Mesothelial cell of epicardium (in vitro differentiated cells): ENCODE measurements around the gene TTC7B. TPM values are rescaled to one million over a fixed set of nuclear protein-coding genes. Genes with fewer than 3 reads are reported as not detected.
A peak's percentile ranks its signal among the peaks of the same experiment; 100 is the strongest.

ENCODE experiments used
- DNase-seq, 2 experiments: peaks; one replicate each; pipeline ENCODE4 v3.0.0; 2021; ENCODE audit warnings: low spot score in 2 of 2; ENCODE audit not compliant: unreplicated experiment in 2 of 2
- H3K27ac Mint-ChIP-seq: 2 replicates; pipeline ENCODE4 v1.8.0; 2021; ENCODE audit warnings: mixed read lengths
- H3K27me3 Mint-ChIP-seq: 2 replicates; pipeline ENCODE4 v1.8.0; 2021; ENCODE audit warnings: low read depth, mixed read lengths
- H3K36me3 Mint-ChIP-seq: 2 replicates; pipeline ENCODE4 v1.8.0; 2021; ENCODE audit warnings: mixed read lengths
- H3K4me1 Mint-ChIP-seq: 2 replicates; pipeline ENCODE4 v1.8.0; 2021; ENCODE audit warnings: mixed read lengths
- H3K4me3 Mint-ChIP-seq: 2 replicates; pipeline ENCODE4 v1.8.0; 2021; ENCODE audit warnings: mild to moderate bottlenecking, moderate library complexity, mixed read lengths
- H3K9me3 Mint-ChIP-seq: 2 replicates; pipeline ENCODE4 v1.8.0; 2021; ENCODE audit warnings: mixed read lengths
- total RNA-seq: library from RNA; stranded (reverse); gene quantifications from 3 replicates; pipeline ENCODE4 v1.2.1, GENCODE V29; 2021
- TF ChIP-seq, protein P1 (sequence below): fragments of 200-600 bp; sonication (generic); IDR thresholded peaks from one replicate; pipeline ENCODE4 v1.5.0; 2021; ENCODE audit warnings: antibody characterized with exemption; ENCODE audit not compliant: unreplicated experiment

The TTC7B gene
- total RNA-seq, 1 donor from 2014 or later: 56.5 TPM

DNA sequence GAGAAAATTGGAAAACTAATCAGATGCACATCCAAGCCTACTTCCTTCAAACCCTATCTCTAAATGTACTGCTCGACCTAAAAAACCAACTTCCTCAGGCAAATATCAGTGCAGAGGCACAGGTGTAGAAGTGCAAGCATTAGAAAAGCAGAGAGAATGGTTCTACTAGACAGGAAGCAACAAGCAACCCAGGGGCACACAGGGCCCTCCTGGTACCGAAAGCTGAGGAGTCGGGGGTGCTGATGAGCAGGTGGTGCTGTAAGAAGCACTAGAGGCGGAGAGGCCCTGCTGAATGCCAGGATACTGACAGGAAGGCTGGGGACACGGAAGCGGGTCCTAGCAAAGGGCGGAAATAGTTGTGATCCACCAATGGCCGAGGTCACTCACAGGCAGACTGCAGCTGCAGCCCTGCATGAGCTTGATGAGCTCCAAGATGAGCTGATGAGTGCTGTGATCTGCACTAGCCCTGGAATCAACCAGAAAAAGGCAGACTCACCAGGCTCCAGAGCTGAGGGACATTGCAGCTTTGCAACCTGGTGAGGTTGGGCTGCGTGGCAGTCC, 85.9 kb downstream of the TTC7B start:
- Mint-ChIP-seq H3K27me3 (no peaks in the 10 kb centered on the region), H3K9me3 (no peaks in the 10 kb centered on the region), H3K36me3 (peaks cover 6% of the 10 kb centered on the region), H3K27ac (no peak overlapping the region), H3K4me3 (no peak overlapping the region), H3K4me1 (peaks cover 10% of the 10 kb centered on the region)
- TF ChIP-seq, protein P1, sequence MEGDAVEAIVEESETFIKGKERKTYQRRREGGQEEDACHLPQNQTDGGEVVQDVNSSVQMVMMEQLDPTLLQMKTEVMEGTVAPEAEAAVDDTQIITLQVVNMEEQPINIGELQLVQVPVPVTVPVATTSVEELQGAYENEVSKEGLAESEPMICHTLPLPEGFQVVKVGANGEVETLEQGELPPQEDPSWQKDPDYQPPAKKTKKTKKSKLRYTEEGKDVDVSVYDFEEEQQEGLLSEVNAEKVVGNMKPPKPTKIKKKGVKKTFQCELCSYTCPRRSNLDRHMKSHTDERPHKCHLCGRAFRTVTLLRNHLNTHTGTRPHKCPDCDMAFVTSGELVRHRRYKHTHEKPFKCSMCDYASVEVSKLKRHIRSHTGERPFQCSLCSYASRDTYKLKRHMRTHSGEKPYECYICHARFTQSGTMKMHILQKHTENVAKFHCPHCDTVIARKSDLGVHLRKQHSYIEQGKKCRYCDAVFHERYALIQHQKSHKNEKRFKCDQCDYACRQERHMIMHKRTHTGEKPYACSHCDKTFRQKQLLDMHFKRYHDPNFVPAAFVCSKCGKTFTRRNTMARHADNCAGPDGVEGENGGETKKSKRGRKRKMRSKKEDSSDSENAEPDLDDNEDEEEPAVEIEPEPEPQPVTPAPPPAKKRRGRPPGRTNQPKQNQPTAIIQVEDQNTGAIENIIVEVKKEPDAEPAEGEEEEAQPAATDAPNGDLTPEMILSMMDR: no peak
- no peak for DNase-seq

DNA sequence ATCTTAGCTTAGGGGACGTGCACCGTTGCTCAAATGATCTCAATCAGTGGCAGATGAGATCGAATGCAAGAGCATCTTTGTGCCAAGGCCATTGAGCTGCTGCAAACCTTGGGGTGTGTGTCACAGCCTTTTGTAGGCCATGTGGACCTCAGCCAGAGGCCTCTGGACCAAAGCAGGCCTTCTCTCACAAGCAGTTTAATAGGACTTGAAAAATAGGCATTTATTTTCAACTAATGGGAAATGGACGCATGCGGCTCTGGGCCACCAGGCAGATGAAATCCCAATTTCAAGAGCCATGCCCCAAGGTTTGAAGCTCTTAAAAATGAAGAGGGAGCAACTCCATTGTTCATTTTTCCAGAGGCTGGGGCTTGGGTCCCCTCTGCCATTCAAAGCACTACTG, 87.3 kb downstream of the TTC7B start:
- DNase-seq: no peak
- no peak overlapping the region for H3K27ac Mint-ChIP-seq

DNA sequence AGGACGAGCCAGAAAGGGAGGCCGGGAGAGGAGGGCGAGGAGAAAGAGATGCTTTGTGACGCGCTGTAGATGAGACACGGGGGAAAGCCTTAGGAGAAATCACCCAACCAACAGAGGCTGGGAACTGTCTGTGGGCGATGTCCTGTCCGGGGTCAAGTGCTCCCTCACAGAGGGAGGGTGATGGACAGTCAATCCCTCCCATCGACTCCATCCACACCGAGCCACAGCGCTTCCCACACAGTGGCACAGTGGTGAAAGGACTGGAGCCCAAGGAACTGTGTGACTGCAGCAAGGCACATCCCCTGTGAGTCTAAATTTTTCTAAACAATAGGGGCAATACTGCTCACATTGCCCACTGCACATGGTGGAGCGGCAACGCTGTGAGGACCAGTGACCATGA, 89.1 kb downstream of the TTC7B start:
- DNase-seq: no peak

More for the DNA sequence above, 87.3 kb downstream of the TTC7B start:
- peaks cover 10% of the 10 kb centered on the region for H3K4me1 Mint-ChIP-seq
- no peaks in the 10 kb centered on the region for H3K9me3 Mint-ChIP-seq
- H3K27me3 Mint-ChIP-seq: no peaks in the 10 kb centered on the region
- peaks cover 6% of the 10 kb centered on the region for H3K36me3 Mint-ChIP-seq
- no peak overlapping the region for H3K4me3 Mint-ChIP-seq
- TF ChIP-seq, protein P1: no peak

DNA sequence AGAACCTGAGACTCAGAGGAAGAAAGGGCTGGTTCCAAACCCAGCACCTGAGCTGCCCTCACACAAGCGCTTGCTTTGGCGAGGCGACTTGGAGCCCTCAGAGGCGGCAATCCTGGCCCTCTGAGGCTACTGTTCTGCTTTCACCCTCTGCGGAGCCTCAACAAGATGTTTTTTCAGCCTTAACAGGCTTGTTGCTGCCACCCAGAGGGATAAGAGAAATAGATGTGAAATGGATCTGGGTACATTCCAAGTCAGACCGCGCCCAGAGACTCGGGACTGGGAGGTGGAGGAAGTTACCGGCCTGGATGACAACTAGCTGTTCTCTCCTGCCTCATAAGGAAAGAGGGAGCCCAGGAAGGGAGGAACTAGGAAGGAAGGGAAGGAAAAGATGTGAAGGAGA, 89.6 kb downstream of the TTC7B start:
- Mint-ChIP-seq H3K27ac (peak overlapping the region; percentile 23), H3K36me3 (peaks cover 2% of the 10 kb centered on the region), H3K9me3 (no peaks in the 10 kb centered on the region), H3K4me3 (no peak overlapping the region), H3K4me1 (peaks cover 10% of the 10 kb centered on the region), H3K27me3 (no peaks in the 10 kb centered on the region)
- TF ChIP-seq, protein P1: no peak
- no peak for DNase-seq

More for the DNA sequence above, 89.1 kb downstream of the TTC7B start:
- H3K4me1 Mint-ChIP-seq: peaks cover 10% of the 10 kb centered on the region
- H3K4me3 Mint-ChIP-seq: no peak overlapping the region
- H3K9me3 Mint-ChIP-seq: no peaks in the 10 kb centered on the region
- peak overlapping the region; percentile 23 for H3K27ac Mint-ChIP-seq
- TF ChIP-seq, protein P1: no peak
- peaks cover 2% of the 10 kb centered on the region for H3K36me3 Mint-ChIP-seq
- no peaks in the 10 kb centered on the region for H3K27me3 Mint-ChIP-seq

DNA sequence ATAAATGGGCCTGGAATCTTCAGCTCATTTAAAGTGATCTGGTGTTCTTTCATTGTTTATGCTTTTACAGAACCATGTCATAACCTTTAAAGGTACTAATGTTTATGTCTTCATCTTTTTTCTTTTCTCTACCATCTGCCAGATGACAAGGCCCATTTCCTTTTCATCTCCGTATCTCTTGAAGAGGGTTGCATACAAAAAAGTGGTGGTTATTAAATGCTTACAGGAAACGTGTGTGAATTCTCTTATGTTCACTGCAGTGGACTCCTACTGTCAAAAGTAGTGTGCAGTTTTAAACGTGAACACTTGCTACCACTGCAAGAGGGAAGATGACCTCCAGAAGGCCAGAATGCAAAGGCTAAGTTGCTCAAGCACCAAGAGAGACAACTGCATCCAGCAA, 91.4 kb downstream of the TTC7B start:
- no peak overlapping the region for H3K4me3 Mint-ChIP-seq
- no peaks in the 10 kb centered on the region for H3K9me3 Mint-ChIP-seq
- TF ChIP-seq, protein P1: no peak
- H3K27ac Mint-ChIP-seq: no peak overlapping the region
- H3K36me3 Mint-ChIP-seq: no peaks in the 10 kb centered on the region
- H3K27me3 Mint-ChIP-seq: no peaks in the 10 kb centered on the region
- DNase-seq: no peak
- H3K4me1 Mint-ChIP-seq: peaks cover 24% of the 10 kb centered on the region

DNA sequence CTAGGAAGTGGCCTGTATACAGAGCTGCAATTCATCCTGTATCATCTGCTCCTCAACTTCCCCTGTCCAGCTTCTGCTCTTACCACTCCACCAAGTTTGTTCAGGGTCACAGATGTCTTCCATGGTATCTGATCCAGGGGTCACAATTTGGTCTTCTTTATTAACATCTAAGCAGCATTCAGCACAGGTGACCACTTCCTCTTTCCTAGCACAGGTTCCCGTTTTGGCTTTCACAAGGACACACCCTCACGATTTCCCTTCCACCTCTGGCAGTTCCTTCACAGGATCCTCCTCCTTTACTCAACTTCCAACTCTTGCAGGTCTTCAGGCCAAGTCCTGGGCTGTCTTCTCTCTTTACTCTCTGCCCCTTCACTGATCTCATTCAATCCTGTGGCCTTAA, 93.6 kb downstream of the TTC7B start:
- TF ChIP-seq, protein P1: no peak
- no peak for DNase-seq
- H3K4me1 Mint-ChIP-seq: peaks cover 34% of the 10 kb centered on the region
- H3K4me3 Mint-ChIP-seq: no peak overlapping the region
- H3K27me3 Mint-ChIP-seq: no peaks in the 10 kb centered on the region
- no peak overlapping the region for H3K27ac Mint-ChIP-seq
- no peaks in the 10 kb centered on the region for H3K36me3 Mint-ChIP-seq
- no peaks in the 10 kb centered on the region for H3K9me3 Mint-ChIP-seq
